ENCODE results near the gene IL20RA.
"Not testable (repeated sequence)": the region's sequence is repeated elsewhere in the genome, so short reads cannot be mapped to it uniquely, and the experiment has no call there.

The IL20RA gene, protein sequence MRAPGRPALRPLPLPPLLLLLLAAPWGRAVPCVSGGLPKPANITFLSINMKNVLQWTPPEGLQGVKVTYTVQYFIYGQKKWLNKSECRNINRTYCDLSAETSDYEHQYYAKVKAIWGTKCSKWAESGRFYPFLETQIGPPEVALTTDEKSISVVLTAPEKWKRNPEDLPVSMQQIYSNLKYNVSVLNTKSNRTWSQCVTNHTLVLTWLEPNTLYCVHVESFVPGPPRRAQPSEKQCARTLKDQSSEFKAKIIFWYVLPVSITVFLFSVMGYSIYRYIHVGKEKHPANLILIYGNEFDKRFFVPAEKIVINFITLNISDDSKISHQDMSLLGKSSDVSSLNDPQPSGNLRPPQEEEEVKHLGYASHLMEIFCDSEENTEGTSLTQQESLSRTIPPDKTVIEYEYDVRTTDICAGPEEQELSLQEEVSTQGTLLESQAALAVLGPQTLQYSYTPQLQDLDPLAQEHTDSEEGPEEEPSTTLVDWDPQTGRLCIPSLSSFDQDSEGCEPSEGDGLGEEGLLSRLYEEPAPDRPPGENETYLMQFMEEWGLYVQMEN
- 0 reads per million in 2 donors for total RNA-seq

GRCh38 chr6:137044366-137045221 is at the start of gene IL20RA:
TSS of gene IL20RA (minus strand) at chr6:137044965. CDS start at chr6:137044728, 237 bp downstream.
- peak; percentile 4 for DNase-seq

- no peak for DNase-seq
Observed at GRCh38 chr6:137093183-137094069, 48.7 kb upstream of the IL20RA start.

GRCh38 chr6:137092018-137092417 is 47.3 kb upstream of the IL20RA start:
- DNase-seq: no peak

- DNase-seq: no peak
Observed at GRCh38 chr6:137089305-137089704, 44.5 kb upstream of the IL20RA start.

DNA sequence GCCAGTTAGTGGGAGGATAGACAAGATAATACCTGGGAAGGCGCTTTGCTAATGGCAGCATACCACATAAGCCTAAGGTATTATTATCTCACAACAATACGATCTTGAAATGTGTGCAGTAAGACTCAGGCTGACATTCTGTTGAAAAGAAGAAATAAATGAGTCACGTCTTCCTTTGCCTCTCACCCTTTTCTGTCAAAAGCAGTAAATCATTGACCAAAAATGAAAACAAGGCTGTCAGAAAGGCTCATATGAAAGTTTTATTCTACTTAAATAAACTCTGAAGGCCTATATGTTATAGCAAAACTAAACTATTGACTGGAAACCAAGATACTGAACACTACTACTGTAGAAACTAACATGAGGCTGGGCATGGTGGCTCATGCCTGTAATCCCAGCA is 43.1 kb upstream of the IL20RA start:
- DNase-seq: no peak

DNA sequence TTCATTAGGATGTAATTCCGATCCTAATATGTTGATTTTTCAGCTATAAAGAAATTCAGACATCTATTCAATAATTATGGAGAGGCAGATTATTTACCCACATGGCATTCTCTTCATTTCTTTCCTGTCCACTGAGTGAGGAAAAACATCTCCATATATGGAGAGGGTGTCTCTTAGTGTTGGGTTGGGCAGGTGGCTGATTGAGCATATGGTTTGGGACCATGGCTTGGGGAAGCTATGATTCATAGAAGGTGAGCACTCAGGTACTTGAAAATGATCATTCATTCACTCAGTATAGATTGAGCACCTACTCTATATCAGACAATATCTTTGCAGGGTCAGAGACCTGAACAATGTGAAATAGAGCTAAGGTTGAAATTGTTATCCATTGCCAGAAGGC is 41.3 kb upstream of the IL20RA start:
- no peak for DNase-seq

- no peak for DNase-seq
Observed at GRCh38 chr6:137084865-137085617, 40.3 kb upstream of the IL20RA start.

- no peak for DNase-seq
Observed at GRCh38 chr6:137084090-137084489, 39.3 kb upstream of the IL20RA start.

DNA sequence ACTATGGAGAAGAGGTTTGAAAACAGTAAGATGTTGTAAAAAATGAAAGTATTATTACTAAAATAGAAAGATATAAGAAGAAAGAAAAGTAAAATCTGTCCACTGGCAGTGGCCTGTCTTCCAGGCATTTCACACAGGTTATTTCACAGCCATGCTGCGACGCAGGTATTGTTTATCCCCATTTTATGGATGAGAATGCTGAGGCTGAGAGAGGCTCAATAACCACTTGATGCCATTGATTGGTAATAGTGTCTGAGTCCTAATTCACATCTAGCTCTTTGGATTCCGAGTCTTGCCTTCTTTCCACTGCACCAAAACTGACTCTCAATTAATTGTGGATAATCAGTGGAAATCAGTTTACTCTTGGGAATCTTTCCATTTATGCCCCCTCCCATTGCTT is 37.2 kb upstream of the IL20RA start:
- no peak for DNase-seq

- no peak for DNase-seq
Observed at GRCh38 chr6:137080711-137081110, 35.9 kb upstream of the IL20RA start.

GRCh38 chr6:137076277-137077068 is 31.7 kb upstream of the IL20RA start:
- DNase-seq: peak; percentile 33

- not testable (repeated sequence) for DNase-seq
Observed at GRCh38 chr6:137075790-137076189, 31.0 kb upstream of the IL20RA start.

GRCh38 chr6:137070303-137070702 is 25.5 kb upstream of the IL20RA start:
- DNase-seq: no peak

- no peak for DNase-seq
Observed at GRCh38 chr6:137067399-137067798, 22.6 kb upstream of the IL20RA start.

- no peak for DNase-seq
Observed at GRCh38 chr6:137058037-137058436, 13.3 kb upstream of the IL20RA start.

GRCh38 chr6:137056121-137056880 is 11.5 kb upstream of the IL20RA start:
- DNase-seq: no peak

DNA sequence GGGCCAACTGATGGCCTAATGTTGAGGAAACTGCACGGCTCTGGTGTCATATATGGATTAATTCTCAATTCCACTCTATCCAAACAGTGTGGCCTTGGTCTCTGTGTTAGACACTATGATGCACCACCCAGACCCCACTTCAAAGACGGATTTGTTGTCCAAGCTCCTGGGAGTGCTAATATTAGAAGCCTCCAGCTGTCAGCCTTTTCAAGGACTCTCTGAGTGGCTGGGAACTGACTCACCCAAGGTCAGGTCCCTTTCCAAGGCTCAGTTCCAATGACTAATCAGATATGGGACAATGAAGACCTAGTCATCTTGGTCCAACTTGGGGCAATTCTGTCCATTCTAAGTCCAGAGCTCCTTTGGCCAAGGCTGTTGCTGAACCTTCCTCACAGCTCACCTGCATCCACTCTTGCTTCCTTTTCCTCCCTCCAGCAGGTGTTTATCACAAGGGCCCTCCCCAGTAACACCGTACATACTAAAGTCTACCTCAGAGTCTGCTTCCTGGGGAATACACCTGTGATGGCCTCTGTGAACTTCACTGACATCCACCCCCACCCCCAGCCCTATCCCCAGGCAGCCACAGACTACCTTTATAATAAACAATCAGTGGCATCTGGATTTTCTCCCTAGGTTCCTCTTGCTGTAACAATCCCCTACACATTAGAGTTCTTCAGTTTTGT is 7.2 kb upstream of the IL20RA start:
- no peak for DNase-seq

GRCh38 chr6:137049095-137049494 is 4.3 kb upstream of the IL20RA start:
- DNase-seq: no peak

GRCh38 chr6:137046871-137047412 is 2.2 kb upstream of the IL20RA start:
- no peak for DNase-seq
